ENCODE data around the gene NDUFS3. TPM values are rescaled to one million over a fixed set of nuclear protein-coding genes. Genes with fewer than 3 reads are reported as not detected.

The NDUFS3 gene
- total and polyA plus RNA-seq, 2 of the 13 experiments (the other 11 are each of a cell fraction or from before 2014, with no cell fraction given), result 151 to 184 TPM

- peaks cover 26% of the 10 kb centered on the region for H4K20me1 ChIP-seq (ENCODE audit: insufficient read depth, low read length)
- peak overlapping the region; percentile 44 to 98 (median 55) for H3K4me3 ChIP-seq (replicated peaks in 1 of 3; ENCODE audit: insufficient read depth in 1 of 3, low read depth in 2 of 3, low read length in 3 of 3)
- ChIA-PET POLR2A (interaction anchor here (0.6 to 2.6 kb wide), 3 partner anchors 12 to 88 kb away, joined by 3 to 19 read pairs (median 4); partner anchors contain the start of gene PTPMT1), CTCF (ENCODE audit: low intra/inter-chr PET ratio, low total read pairs) (interaction anchor here (0.6 kb wide), 1 partner anchor 25 kb away, joined by 3 read pairs; the partner anchor contains the start of genes KBTBD4 and NDUFS3)
- ATAC-seq (peak; percentile 37; the same call in 2 of the 3 replicates), FAIRE-seq (no peak), DNase-seq (ENCODE audit: low spot score) (no peak)
- peak overlapping the region; percentile 84 for H3K4me2 ChIP-seq (ENCODE audit: low read depth, low read length)
- peak overlapping the region; percentile 53 for H3K9ac ChIP-seq (ENCODE audit: insufficient read depth, low read depth, low read length)
- in situ Hi-C loops (cut with HindIII; ENCODE audit: extremely low pct_ligation_motif_present, low pct_unique_long_range_greater_than_20kb), result no loop called here
- H3K27ac ChIP-seq (ENCODE audit: extremely low read length, insufficient read depth, low read length), result no peak overlapping the region
- BruUV-seq (replicated peaks), result no TSS peak
- peak overlapping the region; percentile 80 for H2AFZ ChIP-seq (ENCODE audit: low read length)
- H3K79me2 ChIP-seq (ENCODE audit: insufficient read depth, low read length), result peaks cover 42% of the 10 kb centered on the region
- intact Hi-C loops (cut with micrococcal nuclease; ENCODE audit: unreplicated experiment), result loop anchor here (5.0 kb wide), 1 partner anchor 66 kb away; no protein-coding TSS in a partner anchor
- 65% methylated on average over 6 of the region's 9 CpGs for WGBS (ENCODE audit: low lambda C conversion rate)
- H3K27me3 ChIP-seq (ENCODE audit: control insufficient read depth in 1 of 2, insufficient read depth in 2 of 2, low read length in 2 of 2), result no peaks in the 10 kb centered on the region
- peaks cover 37% of the 10 kb centered on the region for H3K4me1 ChIP-seq (ENCODE audit: insufficient read depth, low read length)
- no peaks in the 10 kb centered on the region for H3K9me3 ChIP-seq (ENCODE audit: low read length)
- peaks cover 0 to under 1% of the 10 kb centered on the region in 2 experiments; a peak in 1 of 5 replicates for H3K36me3 ChIP-seq (replicated peaks in 1 of 2; ENCODE audit: control insufficient read depth in 1 of 2, insufficient read depth in 2 of 2, low read length in 2 of 2)
- TF ChIP-seq ZNF235 (CRISPR knock-in tag; IDR thresholded peaks at IDR 0.05; ENCODE audit: borderline replicate concordance), result no peak
- no peak for TF ChIP-seq CREBL2 (CRISPR knock-in tag; IDR thresholded peaks at IDR 0.05; ENCODE audit: borderline replicate concordance)
- TF ChIP-seq JUND (CRISPR knock-in tag; IDR thresholded peaks at IDR 0.05), result no peak
- TF ChIP-seq GMEB2 (CRISPR knock-in tag; IDR thresholded peaks at IDR 0.05; ENCODE audit: low read depth), result no peak
- no peak for TF ChIP-seq ZNF468 (CRISPR knock-in tag; IDR thresholded peaks at IDR 0.05)
- TF ChIP-seq ISX (CRISPR knock-in tag; conservative IDR thresholded peaks at IDR 0.05), result no peak
- TF ChIP-seq JDP2 (CRISPR knock-in tag; IDR thresholded peaks at IDR 0.05; ENCODE audit: borderline replicate concordance), result no peak
- no peak for TF ChIP-seq NCOA1 (CRISPR knock-in tag; IDR thresholded peaks at IDR 0.05)
- 0 out of 2 replicates have a peak, but pooled peaks have one; percentile 9 for TF ChIP-seq ZNF780A (CRISPR knock-in tag; IDR thresholded peaks at IDR 0.05)
- TF ChIP-seq PBX2 (CRISPR knock-in tag; IDR thresholded peaks at IDR 0.05), result no peak
- no peak for TF ChIP-seq KDM3A (CRISPR knock-in tag; IDR thresholded peaks at IDR 0.05; ENCODE audit: low read depth)
- TF ChIP-seq ZNF609 (CRISPR knock-in tag; IDR thresholded peaks at IDR 0.05; ENCODE audit: borderline replicate concordance), result no peak
- TF ChIP-seq PHF5A (CRISPR knock-in tag; IDR thresholded peaks at IDR 0.05; ENCODE audit: low read depth, unreplicated experiment), result peak; percentile 19
- TF ChIP-seq BORCS8-MEF2B (CRISPR knock-in tag; IDR thresholded peaks at IDR 0.05), result no peak
- no peak for TF ChIP-seq HNRNPL (IDR thresholded peaks at IDR 0.05; ENCODE audit: low read depth, low read length)
- TF ChIP-seq ZNF766 (CRISPR knock-in tag; IDR thresholded peaks at IDR 0.05; ENCODE audit: borderline replicate concordance), result no peak
- no peak for TF ChIP-seq MXI1 (IDR thresholded peaks at IDR 0.05; ENCODE audit: borderline replicate concordance, low read depth, low read length)
Measured at GRCh38 chr11:47553406-47553743, 25.5 kb upstream of the NDUFS3 start.

Measured in HepG2 (cell line).